Neural cell (in vitro differentiated cells): ENCODE results near the gene TRIM2. TPM values are rescaled to one million over a fixed set of nuclear protein-coding genes. Genes with fewer than 3 reads are reported as not detected.

ENCODE experiments used
- H2AFZ ChIP-seq: fragments of 200-600, 300-800 bp; sonication (generic), shearing (Covaris generic); 2 replicates; pipeline ENCODE4 v1.6.0; 2014; ENCODE audit warnings: low read depth, mild to moderate bottlenecking, antibody characterized with exemption, low read length, moderate library complexity
- H3F3A ChIP-seq: fragments of 200-600 bp; shearing (Covaris generic); 2 replicates; pipeline ENCODE4 v1.6.1; 2016; ENCODE audit warnings: mild to moderate bottlenecking, moderate library complexity, mixed read lengths, antibody characterized with exemption, low read length; ENCODE audit not compliant: insufficient read depth, poor library complexity, severe bottlenecking
- H3K27ac ChIP-seq: fragments of 200-600, 300-800 bp; sonication (generic), shearing (Covaris generic); 2 replicates; pipeline ENCODE4 v1.5.1; 2014; ENCODE audit warnings: mild to moderate bottlenecking, low read length, moderate library complexity
- H3K27me3 ChIP-seq: fragments of 300-800, 200-600 bp; sonication (generic), shearing (Covaris generic); 2 replicates; pipeline ENCODE4 v1.6.0; 2014; ENCODE audit warnings: mild to moderate bottlenecking, low read depth, low read length, moderate library complexity; ENCODE audit not compliant: insufficient read depth
- H3K36me3 ChIP-seq: fragments of 300-800, 200-600 bp; sonication (generic), shearing (Covaris generic); 2 replicates; pipeline ENCODE4 v1.5.1; 2014; ENCODE audit warnings: mild to moderate bottlenecking, antibody characterized with exemption, low read length, moderate library complexity; ENCODE audit not compliant: insufficient read depth
- H3K4me2 ChIP-seq: fragments of 300-800, 200-600 bp; sonication (generic), shearing (Covaris generic); 2 replicates; pipeline ENCODE4 v1.6.0; 2014; ENCODE audit warnings: mild to moderate bottlenecking, low read length
- H3K4me3 ChIP-seq: fragments of 300-800, 200-600 bp; sonication (generic), shearing (Covaris generic); 2 replicates; pipeline ENCODE4 v1.5.1; 2014; ENCODE audit warnings: mild to moderate bottlenecking, low read length, moderate library complexity
- H3K79me2 ChIP-seq: fragments of 200-600 bp; shearing (Covaris generic); replicated peaks from 2 replicates; pipeline ENCODE4 v1.6.0; 2014; ENCODE audit warnings: mild to moderate bottlenecking, low read length, moderate library complexity; ENCODE audit not compliant: insufficient read depth
- H3K9ac ChIP-seq: fragments of 300-800, 200-600 bp; sonication (generic), shearing (Covaris generic); 2 replicates; pipeline ENCODE4 v1.6.1; 2016; ENCODE audit warnings: mild to moderate bottlenecking, low read length, mixed read lengths
- H3K9me2 ChIP-seq: fragments of 200-600 bp; shearing (Covaris generic); 2 replicates; pipeline ENCODE4 v1.6.1; 2016; ENCODE audit warnings: mild to moderate bottlenecking, low read length, mixed read lengths; ENCODE audit not compliant: insufficient read depth
- H3K9me3 ChIP-seq: fragments of 200-600, 300-800 bp; sonication (generic), shearing (Covaris generic); 2 replicates; pipeline ENCODE4 v1.6.1; 2016; ENCODE audit warnings: mild to moderate bottlenecking, mixed run types, low read length, moderate library complexity, mixed read lengths
- H4K20me1 ChIP-seq: fragments of 200-600 bp; shearing (Covaris generic); 2 replicates; pipeline ENCODE4 v1.6.1; 2016; ENCODE audit warnings: mild to moderate bottlenecking, mixed run types; ENCODE audit not compliant: insufficient read depth
- EP300 ChIP-seq: fragments of 450-650 bp; conservative IDR thresholded peaks from 2 replicates; pipeline ENCODE4 v1.6.1; 2014; ENCODE audit warnings: antibody characterized with exemption, mild to moderate bottlenecking, moderate library complexity; ENCODE audit not compliant: poor library complexity, severe bottlenecking
- EZH2 ChIP-seq: fragments of 200-600, 300-800 bp; shearing (Covaris generic), sonication (generic); IDR thresholded peaks from 2 replicates; pipeline ENCODE4 v1.6.1; 2014; ENCODE audit warnings: antibody characterized with exemption, low read length, borderline replicate concordance, mild to moderate bottlenecking; ENCODE audit not compliant: insufficient read depth, poor library complexity, severe bottlenecking
- MXI1 ChIP-seq: fragments of 450-650 bp; conservative IDR thresholded peaks from 2 replicates; pipeline ENCODE4 v1.6.1; 2014; ENCODE audit warnings: antibody characterized with exemption, mild to moderate bottlenecking; ENCODE audit not compliant: poor library complexity, severe bottlenecking
- POLR2AphosphoS5 ChIP-seq: IDR thresholded peaks from 2 replicates; pipeline ENCODE4 v1.6.1; 2012
- RAD21 ChIP-seq: fragments of 450-650 bp; conservative IDR thresholded peaks from 2 replicates; pipeline ENCODE4 v1.6.1; 2014; ENCODE audit warnings: antibody characterized with exemption, mild to moderate bottlenecking, moderate library complexity
- REST ChIP-seq: IDR thresholded peaks from 2 replicates; pipeline ENCODE4 v1.6.1; 2012; ENCODE audit warnings: borderline replicate concordance
- SMC3 ChIP-seq: fragments of 450-650 bp; conservative IDR thresholded peaks from 2 replicates; pipeline ENCODE4 v1.6.1; 2014; ENCODE audit warnings: antibody characterized with exemption, mild to moderate bottlenecking, moderate library complexity; ENCODE audit not compliant: poor library complexity
- TAF1 ChIP-seq: IDR thresholded peaks from 2 replicates; pipeline ENCODE4 v1.6.1; 2012; ENCODE audit warnings: low read depth
- polyA plus RNA-seq: library from polyadenylated mRNA; depleted of rRNA; stranded (reverse); fragments of >200 nt; gene quantifications from 2 replicates; pipeline ENCODE4 v1.2.3, GENCODE V29; 2014

The TRIM2 gene
- polyA plus RNA-seq, 1 donor from 2014 or later, result 261 TPM

- H3K79me2 ChIP-seq, result peaks cover 65% of the 10 kb centered on the region
- no peak overlapping the region for H3K27ac ChIP-seq
- H4K20me1 ChIP-seq, result no peaks in the 10 kb centered on the region
- H3K9me3 ChIP-seq, result no peaks in the 10 kb centered on the region
- no peak overlapping the region for H3K9ac ChIP-seq
- H3K27me3 ChIP-seq, result no peaks in the 10 kb centered on the region
- no peak overlapping the region for H3K4me3 ChIP-seq
- no peak overlapping the region for H3K4me2 ChIP-seq
- no peak overlapping the region for H2AFZ ChIP-seq
- no peaks in the 10 kb centered on the region for H3K36me3 ChIP-seq
- TF ChIP-seq SMC3 (no peak), EZH2 (no peak)
- H3K9me2 ChIP-seq, result no peaks in the 10 kb centered on the region
- no peaks in the 10 kb centered on the region for H3F3A ChIP-seq
Measured at GRCh38 chr4:153218961-153219360, 14.7 kb downstream of the TRIM2 start.

GRCh38 chr4:153220682-153221395 is 16.6 kb downstream of the TRIM2 start:
- Histone ChIP-seq H3K36me3 (no peaks in the 10 kb centered on the region), H3K79me2 (peaks cover 66% of the 10 kb centered on the region), H3F3A (no peaks in the 10 kb centered on the region), H3K27me3 (no peaks in the 10 kb centered on the region), H2AFZ (no peak overlapping the region), H3K9me2 (no peaks in the 10 kb centered on the region), H3K9ac (no peak overlapping the region), H3K4me2 (no peak overlapping the region), H3K4me3 (no peak overlapping the region), H3K27ac (no peak overlapping the region), H3K9me3 (no peaks in the 10 kb centered on the region), H4K20me1 (no peaks in the 10 kb centered on the region)
- TF ChIP-seq POLR2AphosphoS5, result no peak

GRCh38 chr4:153221783-153222706 is 17.8 kb downstream of the TRIM2 start:
- Histone ChIP-seq H3K4me3 (peak overlapping the region; percentile 83), H3K9me2 (no peaks in the 10 kb centered on the region), H3K27me3 (no peaks in the 10 kb centered on the region), H3F3A (no peaks in the 10 kb centered on the region), H3K27ac (peak overlapping the region; percentile 86), H3K9ac (peak overlapping the region; percentile 86), H3K9me3 (no peaks in the 10 kb centered on the region), H4K20me1 (no peaks in the 10 kb centered on the region), H3K4me2 (peak overlapping the region; percentile 86), H2AFZ (peak overlapping the region; percentile 56), H3K36me3 (no peaks in the 10 kb centered on the region), H3K79me2 (peaks cover 78% of the 10 kb centered on the region)
- peak; percentile 23 for TF ChIP-seq RAD21
- no peak for TF ChIP-seq MXI1
- TF ChIP-seq EZH2, result no peak
- TF ChIP-seq TAF1, result peak; percentile 74
- peak; percentile 52 for TF ChIP-seq POLR2AphosphoS5
- peak; percentile 27 for TF ChIP-seq SMC3
- peak; percentile 84 for TF ChIP-seq REST
- TF ChIP-seq EP300, result peak; percentile 27
